Keratinocyte (primary cell): ENCODE measurements around the gene SLC9A2. TPM values are rescaled to one million over a fixed set of nuclear protein-coding genes. Genes with fewer than 3 reads are reported as not detected.

Experiments
- DNase-seq: peaks from one replicate; pipeline ENCODE4 v3.0.0-alpha.2; 2011; ENCODE audit warnings: low read depth, missing footprints, low spot score
- FAIRE-seq: peaks from 2 replicates; lab custom pipeline; 2011; peaks lifted over from hg19 to GRCh38; lab: Jason Lieb, UNC
- H2AFZ ChIP-seq: 2 replicates; pipeline ENCODE4 v1.6.0; 2012; ENCODE audit warnings: low read length, control low read depth, inconsistent platforms; ENCODE audit not compliant: control insufficient read depth
- H3K27ac ChIP-seq: 2 replicates; pipeline ENCODE4 v1.5.1; 2011; ENCODE audit warnings: low read length; ENCODE audit not compliant: control insufficient read depth, insufficient read depth
- H3K27me3 ChIP-seq: 3 replicates; pipeline ENCODE4 v1.6.0; 2011; ENCODE audit warnings: low read length; ENCODE audit not compliant: control insufficient read depth, insufficient read depth; ENCODE audit errors: extremely low read depth
- H3K36me3 ChIP-seq, 2 experiments: 2 replicates in 1 of 2; 3 replicates in 1 of 2; pipeline ENCODE4 v1.5.1; 2011; ENCODE audit warnings: low read length in 2 of 2, mild to moderate bottlenecking in 1 of 2; ENCODE audit not compliant: control insufficient read depth in 2 of 2, insufficient read depth in 2 of 2; ENCODE audit errors: extremely low read depth in 1 of 2
- H3K4me1 ChIP-seq: 3 replicates; pipeline ENCODE4 v1.5.1; 2011; ENCODE audit warnings: low read length; ENCODE audit not compliant: control insufficient read depth, insufficient read depth; ENCODE audit errors: extremely low read depth
- H3K4me2 ChIP-seq: 3 replicates; pipeline ENCODE4 v1.6.0; 2011; ENCODE audit warnings: low read depth, low read length; ENCODE audit not compliant: control insufficient read depth, insufficient read depth; ENCODE audit errors: extremely low read depth
- H3K4me3 ChIP-seq, 3 experiments: fragments of 200-600 bp in 1 of 3; sonication (generic) in 1 of 3; 2 replicates in 2 of 3; 3 replicates in 1 of 3; pipeline ENCODE4 v1.5.1; 2011 to 2016; ENCODE audit warnings: low read length in 3 of 3, mild to moderate bottlenecking in 3 of 3, control low read depth in 2 of 3, inconsistent platforms in 1 of 3, low read depth in 1 of 3, mixed read lengths in 1 of 3, mixed run types in 1 of 3, moderate library complexity in 1 of 3; ENCODE audit not compliant: control insufficient read depth in 2 of 3, insufficient read depth in 2 of 3; ENCODE audit errors: extremely low read depth in 1 of 3
- H3K79me2 ChIP-seq: 2 replicates; pipeline ENCODE4 v1.6.0; 2012; ENCODE audit warnings: low read length; ENCODE audit not compliant: control insufficient read depth, insufficient read depth
- H3K9ac ChIP-seq: 3 replicates; pipeline ENCODE4 v1.6.0; 2011; ENCODE audit warnings: low read length; ENCODE audit not compliant: control insufficient read depth, insufficient read depth; ENCODE audit errors: extremely low read depth
- H3K9me1 ChIP-seq: 3 replicates; pipeline ENCODE4 v1.6.0; 2011; ENCODE audit warnings: low read length; ENCODE audit not compliant: control insufficient read depth, insufficient read depth; ENCODE audit errors: extremely low read depth
- H3K9me3 ChIP-seq: 2 replicates; pipeline ENCODE4 v1.5.1; 2012; ENCODE audit warnings: low read depth, low read length; ENCODE audit not compliant: control insufficient read depth
- H4K20me1 ChIP-seq: 3 replicates; pipeline ENCODE4 v1.6.0; 2011; ENCODE audit warnings: low read length; ENCODE audit not compliant: control insufficient read depth, insufficient read depth; ENCODE audit errors: extremely low read depth
- EZH2 ChIP-seq: IDR thresholded peaks from one replicate; pipeline ENCODE4 v1.6.1; 2012; ENCODE audit warnings: inconsistent platforms, mild to moderate bottlenecking, low read length, moderate library complexity
- dilution Hi-C: fragments of 300-500 bp; cut with MboI; formaldehyde crosslinking; loops from one replicate; pipeline ENCODE4 v1.7.0; 2020; ENCODE audit warnings: low sequenced_read_pairs; ENCODE audit not compliant: extremely low pct_ligation_motif_present
- polyA plus RNA-seq, 5 experiments: library from polyadenylated mRNA; depleted of rRNA in 3 of 5; stranded (reverse) in 3 of 5; stranded (forward) in 1 of 5; unstranded in 1 of 5; fragments of >200 nt; gene quantifications; 1 replicate in 1 of 5; 2 replicates in 3 of 5; 3 replicates in 1 of 5; pipeline versions ENCODE4 v1.2.1 to v1.2.3, GENCODE V29; 2011 to 2012; ENCODE audit warnings: missing spikeins in 2 of 5, low read depth in 1 of 5, low replicate concordance in 1 of 5
- TF ChIP-seq, protein P1 (sequence below), 3 experiments: IDR thresholded peaks in 1 of 3; conservative IDR thresholded peaks in 1 of 3; optimal IDR thresholded peaks in 1 of 3; 2 replicates in 2 of 3; 3 replicates in 1 of 3; pipeline versions ENCODE3 to v1.5.1; 2011; ENCODE audit warnings: low read length in 3 of 3, mild to moderate bottlenecking in 3 of 3, moderate library complexity in 2 of 3, control low read depth in 1 of 3, inconsistent platforms in 1 of 3; ENCODE audit not compliant: insufficient read depth in 2 of 3; ENCODE audit errors: extremely low read depth in 1 of 3

Gene SLC9A2
- polyA plus RNA-seq, 1 donor (not counting 4 experiments of a cell fraction or from before 2014, with no cell fraction given), result 0.13 TPM

DNA sequence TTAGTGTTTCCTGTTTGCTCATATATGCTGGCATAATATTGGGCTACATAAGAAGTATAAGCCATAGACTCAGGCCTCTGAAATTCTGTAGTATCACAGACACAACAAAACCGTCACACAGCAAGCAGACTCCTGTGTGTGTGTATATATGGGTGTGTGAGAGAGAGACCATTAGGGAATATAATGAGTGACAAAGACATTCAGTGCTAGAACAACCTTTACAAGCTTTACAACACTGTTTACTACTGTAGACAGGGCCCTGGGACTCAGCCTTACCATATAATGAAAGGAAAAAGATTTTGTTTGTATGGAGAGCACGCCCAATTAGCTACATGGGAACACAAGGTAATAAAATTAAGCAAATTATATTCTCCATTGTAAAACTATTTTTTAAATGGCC lies 77.1 kb downstream of the SLC9A2 start:
- H3K9me3 ChIP-seq, result no peaks in the 10 kb centered on the region
- no peaks in the 10 kb centered on the region for H3K36me3 ChIP-seq
- DNase-seq (no peak), FAIRE-seq (no peak)
- dilution Hi-C loops, result no loop called here
- H4K20me1 ChIP-seq, result no peaks in the 10 kb centered on the region
- no peak overlapping the region for H3K4me3 ChIP-seq
- peaks cover 9% of the 10 kb centered on the region for H3K4me1 ChIP-seq
- H3K4me2 ChIP-seq, result no peak overlapping the region
- no peaks in the 10 kb centered on the region for H3K79me2 ChIP-seq
- TF ChIP-seq, protein P1, sequence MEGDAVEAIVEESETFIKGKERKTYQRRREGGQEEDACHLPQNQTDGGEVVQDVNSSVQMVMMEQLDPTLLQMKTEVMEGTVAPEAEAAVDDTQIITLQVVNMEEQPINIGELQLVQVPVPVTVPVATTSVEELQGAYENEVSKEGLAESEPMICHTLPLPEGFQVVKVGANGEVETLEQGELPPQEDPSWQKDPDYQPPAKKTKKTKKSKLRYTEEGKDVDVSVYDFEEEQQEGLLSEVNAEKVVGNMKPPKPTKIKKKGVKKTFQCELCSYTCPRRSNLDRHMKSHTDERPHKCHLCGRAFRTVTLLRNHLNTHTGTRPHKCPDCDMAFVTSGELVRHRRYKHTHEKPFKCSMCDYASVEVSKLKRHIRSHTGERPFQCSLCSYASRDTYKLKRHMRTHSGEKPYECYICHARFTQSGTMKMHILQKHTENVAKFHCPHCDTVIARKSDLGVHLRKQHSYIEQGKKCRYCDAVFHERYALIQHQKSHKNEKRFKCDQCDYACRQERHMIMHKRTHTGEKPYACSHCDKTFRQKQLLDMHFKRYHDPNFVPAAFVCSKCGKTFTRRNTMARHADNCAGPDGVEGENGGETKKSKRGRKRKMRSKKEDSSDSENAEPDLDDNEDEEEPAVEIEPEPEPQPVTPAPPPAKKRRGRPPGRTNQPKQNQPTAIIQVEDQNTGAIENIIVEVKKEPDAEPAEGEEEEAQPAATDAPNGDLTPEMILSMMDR (optimal IDR thresholded peaks at IDR 0.05 in 1 of 3, IDR thresholded peaks at IDR 0.05 in 1 of 3, conservative IDR thresholded peaks at IDR 0.05 in 1 of 3; ENCODE audit: extremely low read depth in 1 of 3, insufficient read depth in 2 of 3, low read length in 3 of 3), result no peak
- no peak for TF ChIP-seq EZH2
- H3K27me3 ChIP-seq, result no peaks in the 10 kb centered on the region
- H3K9ac ChIP-seq, result no peak overlapping the region
- H3K9me1 ChIP-seq, result no peaks in the 10 kb centered on the region
- H2AFZ ChIP-seq, result no peak overlapping the region
- H3K27ac ChIP-seq, result no peak overlapping the region

DNA sequence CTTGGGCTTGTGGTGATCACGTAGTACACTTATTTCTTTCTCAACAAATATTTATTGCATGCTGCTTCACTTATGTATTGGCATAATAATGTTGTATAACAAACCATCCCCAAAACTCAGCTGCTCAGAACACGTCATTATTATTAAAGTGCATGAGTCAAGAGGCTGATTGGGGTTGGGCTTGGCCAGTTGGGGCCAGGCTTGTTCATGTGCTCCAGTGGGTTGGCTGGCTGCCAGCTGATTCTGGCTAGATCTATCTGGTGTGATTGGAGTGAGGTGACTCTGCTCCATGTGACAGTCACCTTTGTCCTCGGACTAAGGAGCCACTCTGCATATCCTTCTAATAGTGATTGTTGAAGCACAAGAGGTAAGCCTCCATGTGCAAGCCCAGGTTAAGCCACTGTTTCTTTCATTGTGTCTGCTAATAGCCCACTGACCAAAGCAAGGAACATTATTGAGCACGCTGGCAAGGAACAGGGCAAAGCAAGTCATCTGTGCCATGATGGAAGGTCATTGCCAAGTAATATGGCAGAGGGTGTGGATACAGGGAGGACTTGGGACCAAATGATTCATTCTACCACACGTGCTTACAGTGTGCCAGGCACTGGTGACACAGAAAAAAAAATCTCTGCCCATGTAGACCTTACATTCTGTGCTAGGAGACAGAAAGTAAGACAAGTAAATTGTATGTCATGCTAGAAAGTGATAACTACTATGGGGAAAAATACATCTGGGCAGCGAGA lies 79.2 kb downstream of the SLC9A2 start:
- Histone ChIP-seq H3K4me3 (no peak overlapping the region), H4K20me1 (no peaks in the 10 kb centered on the region), H3K79me2 (no peaks in the 10 kb centered on the region), H3K9me3 (no peaks in the 10 kb centered on the region), H3K27ac (no peak overlapping the region), H2AFZ (no peak overlapping the region), H3K36me3 (no peaks in the 10 kb centered on the region), H3K9ac (no peak overlapping the region), H3K9me1 (no peaks in the 10 kb centered on the region), H3K4me2 (no peak overlapping the region), H3K4me1 (peaks cover 9% of the 10 kb centered on the region), H3K27me3 (no peaks in the 10 kb centered on the region)
- dilution Hi-C loops, result no loop called here
- no peak for TF ChIP-seq EZH2
- TF ChIP-seq, protein P1 (optimal IDR thresholded peaks at IDR 0.05 in 1 of 3, IDR thresholded peaks at IDR 0.05 in 1 of 3, conservative IDR thresholded peaks at IDR 0.05 in 1 of 3; ENCODE audit: extremely low read depth in 1 of 3, insufficient read depth in 2 of 3, low read length in 3 of 3), result no peak
- peak; percentile 64 for DNase-seq
- FAIRE-seq, result no peak
